Stomach (tissue), 9 donors: ENCODE results near the gene LNPEP. TPM values are rescaled to one million over a fixed set of nuclear protein-coding genes. Genes with fewer than 3 reads are reported as not detected.

Source experiments
- DNase-seq, 2 donors: peaks; one replicate each; pipeline versions ENCODE4 v3.0.0 to v3.0.0-alpha.2; 2013 to 2019
- H3K27ac ChIP-seq, 5 donors: fragments of 200-600 bp in 4 of 5; sonication (generic) in 4 of 5; one replicate each; pipeline ENCODE4 v1.5.1; 2013 to 2019; ENCODE audit warnings: mild to moderate bottlenecking in 1 of 5, moderate library complexity in 1 of 5
- H3K27me3 ChIP-seq, 3 donors: fragments of 200-600 bp; sonication (generic); one replicate each; pipeline ENCODE4 v1.5.1; 2017 to 2019; ENCODE audit warnings: mixed run types in 1 of 3
- H3K36me3 ChIP-seq, 4 donors: fragments of 200-600 bp; sonication (generic); 1 replicate in 3 of 4; 2 replicates in 1 of 4; pipeline ENCODE4 v1.5.1; 2016 to 2019
- H3K4me1 ChIP-seq, 4 donors: fragments of 200-600 bp; sonication (generic); one replicate each; pipeline ENCODE4 v1.5.1; 2016 to 2019
- H3K4me3 ChIP-seq, 4 donors: fragments of 200-600 bp; sonication (generic) in 3 of 4; one replicate each; pipeline ENCODE4 v1.5.1; 2016 to 2019; ENCODE audit warnings: mild to moderate bottlenecking in 1 of 4
- H3K9me3 ChIP-seq, 4 donors: fragments of 200-600 bp; sonication (generic); one replicate each; pipeline ENCODE4 v1.5.1; 2016 to 2019
- EP300 ChIP-seq: sonication (generic); formaldehyde crosslinking; IDR thresholded peaks from one replicate; pipeline ENCODE4 v1.6.1; 2017; ENCODE audit warnings: antibody characterized with exemption
- POLR2A ChIP-seq, 4 donors: fragments of 450-650 bp; IDR thresholded peaks; one replicate each; pipeline ENCODE4 v1.6.1; 2016; ENCODE audit warnings: antibody characterized with exemption in 4 of 4, control low read depth in 2 of 4, mild to moderate bottlenecking in 1 of 4, moderate library complexity in 1 of 4
- POLR2AphosphoS5 ChIP-seq, 3 donors: sonication (generic); formaldehyde crosslinking; IDR thresholded peaks; one replicate each; pipeline ENCODE4 v1.6.1; 2016; ENCODE audit warnings: antibody characterized with exemption in 3 of 3
- WGBS, 5 donors: extraction: QIAGEN DNeasy Blood & Tissue Kit in 3 of 5; methylation state at CpG; one replicate each; pipeline versions ENCODE4 v1.1.5 to v1.1.7; 2013 to 2018; 5-methylcytosine and 5-hydroxymethylcytosine counted together
- intact Hi-C: fragments of 100-400 bp; cut with DNase I; formaldehyde crosslinking; loops from one replicate; pipeline ENCODE4 v1.15.1; 2023; ENCODE audit warnings: low total_unique reads
- polyA plus RNA-seq, 3 donors: library from polyadenylated mRNA; stranded (reverse); fragments of 200-250 nt; gene quantifications; one replicate each; pipeline ENCODE4 v1.2.3, GENCODE V29; 2013
- total RNA-seq, 5 donors: library from RNA; depleted of rRNA; stranded (reverse); fragments of >200 nt; gene quantifications; one replicate each; pipeline versions ENCODE4 v1.1.0 to v1.2.3, GENCODE V29; 2014 to 2016
- TF ChIP-seq, protein P1 (sequence below), 7 experiments: fragments of 450-650 bp in 4 of 7; fragments of 200-600 bp in 3 of 7; sonication (generic) in 3 of 7; IDR thresholded peaks; one replicate each; pipeline ENCODE4 v1.5.1; 2016 to 2019; ENCODE audit warnings: antibody characterized with exemption in 7 of 7, control low read depth in 2 of 7, mild to moderate bottlenecking in 1 of 7
- donor health status: healthy with polysubstance abuse.
- donor health status: Bipolar disorder and iron deficiency.
- donor health status: healthy.

The LNPEP gene
- total and polyA plus RNA-seq, 8 donors, result 2.0 to 160 (median 28.9) TPM

DNA sequence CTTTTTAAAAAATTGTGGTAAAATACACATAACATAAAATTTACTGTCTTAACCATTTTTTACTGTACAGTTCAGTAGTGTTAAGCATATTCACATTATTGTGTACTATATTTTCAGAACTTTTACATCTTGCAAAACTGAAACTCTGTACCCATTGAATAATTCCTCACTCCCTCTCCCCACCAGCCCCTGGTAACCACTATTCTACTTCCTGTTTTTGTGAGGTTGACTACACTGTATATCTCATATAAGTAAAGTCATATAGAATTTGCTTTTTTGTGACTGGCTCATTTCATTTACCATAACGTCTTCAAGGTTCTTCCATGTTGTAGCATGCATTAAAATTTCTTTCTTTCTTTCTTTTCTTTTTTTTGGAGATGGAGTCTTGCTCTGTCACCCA is 87.0 kb downstream of the LNPEP start:
- Histone ChIP-seq H3K27me3 (no peaks in the 10 kb centered on the region), H3K27ac (no peak overlapping the region), H3K9me3 (no peaks in the 10 kb centered on the region), H3K36me3 (peaks cover 32 to 91% (median 85%) of the 10 kb centered on the region in 4 donors), H3K4me1 (peaks cover 0 to 19% (median 0%) of the 10 kb centered on the region in 4 donors), H3K4me3 (no peak overlapping the region)
- TF ChIP-seq, protein P1, sequence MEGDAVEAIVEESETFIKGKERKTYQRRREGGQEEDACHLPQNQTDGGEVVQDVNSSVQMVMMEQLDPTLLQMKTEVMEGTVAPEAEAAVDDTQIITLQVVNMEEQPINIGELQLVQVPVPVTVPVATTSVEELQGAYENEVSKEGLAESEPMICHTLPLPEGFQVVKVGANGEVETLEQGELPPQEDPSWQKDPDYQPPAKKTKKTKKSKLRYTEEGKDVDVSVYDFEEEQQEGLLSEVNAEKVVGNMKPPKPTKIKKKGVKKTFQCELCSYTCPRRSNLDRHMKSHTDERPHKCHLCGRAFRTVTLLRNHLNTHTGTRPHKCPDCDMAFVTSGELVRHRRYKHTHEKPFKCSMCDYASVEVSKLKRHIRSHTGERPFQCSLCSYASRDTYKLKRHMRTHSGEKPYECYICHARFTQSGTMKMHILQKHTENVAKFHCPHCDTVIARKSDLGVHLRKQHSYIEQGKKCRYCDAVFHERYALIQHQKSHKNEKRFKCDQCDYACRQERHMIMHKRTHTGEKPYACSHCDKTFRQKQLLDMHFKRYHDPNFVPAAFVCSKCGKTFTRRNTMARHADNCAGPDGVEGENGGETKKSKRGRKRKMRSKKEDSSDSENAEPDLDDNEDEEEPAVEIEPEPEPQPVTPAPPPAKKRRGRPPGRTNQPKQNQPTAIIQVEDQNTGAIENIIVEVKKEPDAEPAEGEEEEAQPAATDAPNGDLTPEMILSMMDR (IDR thresholded peaks at IDR 0.05), result no peak
- no peak for TF ChIP-seq EP300
- no peak for TF ChIP-seq POLR2AphosphoS5 (IDR thresholded peaks at IDR 0.05)
- TF ChIP-seq POLR2A (IDR thresholded peaks at IDR 0.05), result no peak
- intact Hi-C loops, result no loop called here
- DNase-seq, result no peak
- WGBS, 5 donors, result 82 to 89% (median 84%) methylated on average over 1 of the region's 1 CpG

DNA sequence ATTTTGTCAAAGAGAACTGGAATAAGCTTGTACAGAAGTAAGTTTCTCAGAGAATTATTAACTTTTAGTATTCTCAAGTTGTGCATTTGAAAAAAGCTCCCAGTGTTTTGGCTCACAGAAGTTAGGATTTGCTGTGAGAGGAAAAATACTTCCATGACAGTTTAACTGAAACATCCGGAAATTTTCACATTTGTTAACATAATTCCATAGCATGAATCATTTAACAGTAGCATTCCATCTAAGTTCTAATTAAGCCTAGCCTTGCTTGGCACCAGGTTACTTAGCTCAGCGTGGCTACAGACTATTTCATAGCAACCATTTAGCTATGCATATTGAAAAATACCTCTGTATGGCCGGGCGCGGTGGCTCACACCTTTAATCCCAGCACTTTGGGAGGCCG is 90.8 kb downstream of the LNPEP start:
- no peak for TF ChIP-seq POLR2A (IDR thresholded peaks at IDR 0.05)
- peaks cover 33 to 97% (median 94%) of the 10 kb centered on the region in 4 donors for H3K36me3 ChIP-seq

DNA sequence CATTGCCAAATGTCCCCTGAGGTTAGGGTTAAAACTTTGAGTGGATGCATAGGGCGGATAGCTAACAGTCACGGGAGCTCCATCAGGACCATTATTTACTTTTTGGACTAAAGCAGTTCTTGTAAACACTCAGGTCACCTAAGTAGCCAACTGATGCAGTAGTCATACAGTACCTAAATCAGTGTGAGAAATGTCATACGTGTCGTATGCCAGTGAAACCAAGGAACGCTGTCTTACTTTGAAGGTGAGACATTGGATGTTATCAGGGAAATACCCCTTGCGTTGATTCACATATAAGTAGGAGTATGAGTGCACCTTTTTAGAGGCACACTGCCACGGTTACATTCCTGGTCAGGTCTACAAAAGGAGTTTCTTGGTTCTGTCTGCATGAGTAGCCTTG is 101.9 kb downstream of the LNPEP start:
- no peak for DNase-seq
- no peak for TF ChIP-seq POLR2AphosphoS5 (IDR thresholded peaks at IDR 0.05)
- TF ChIP-seq, protein P1 (IDR thresholded peaks at IDR 0.05), result no peak
- no peak for TF ChIP-seq EP300
- no peak for TF ChIP-seq POLR2A (IDR thresholded peaks at IDR 0.05)
- no peaks in the 10 kb centered on the region for H3K9me3 ChIP-seq
- 65 to 81% (median 70%) methylated on average over 7 of the region's 7 CpGs for WGBS, 5 donors
- no peak overlapping the region for H3K27ac ChIP-seq
- no peak overlapping the region for H3K4me3 ChIP-seq
- intact Hi-C loops, result no loop called here
- H3K27me3 ChIP-seq, result no peaks in the 10 kb centered on the region
- H3K36me3 ChIP-seq, result peaks cover 2 to 41% (median 15%) of the 10 kb centered on the region in 4 donors
- H3K4me1 ChIP-seq, result no peaks in the 10 kb centered on the region

More for the DNA sequence above, 90.8 kb downstream of the LNPEP start:
- intact Hi-C loops, result no loop called here
- Histone ChIP-seq H3K27ac (no peak overlapping the region), H3K27me3 (no peaks in the 10 kb centered on the region), H3K4me3 (no peak overlapping the region), H3K9me3 (no peaks in the 10 kb centered on the region), H3K4me1 (no peaks in the 10 kb centered on the region)
- 90 to 99% (median 95%) methylated on average over 6 of the region's 6 CpGs for WGBS, 5 donors
- DNase-seq, result no peak

DNA sequence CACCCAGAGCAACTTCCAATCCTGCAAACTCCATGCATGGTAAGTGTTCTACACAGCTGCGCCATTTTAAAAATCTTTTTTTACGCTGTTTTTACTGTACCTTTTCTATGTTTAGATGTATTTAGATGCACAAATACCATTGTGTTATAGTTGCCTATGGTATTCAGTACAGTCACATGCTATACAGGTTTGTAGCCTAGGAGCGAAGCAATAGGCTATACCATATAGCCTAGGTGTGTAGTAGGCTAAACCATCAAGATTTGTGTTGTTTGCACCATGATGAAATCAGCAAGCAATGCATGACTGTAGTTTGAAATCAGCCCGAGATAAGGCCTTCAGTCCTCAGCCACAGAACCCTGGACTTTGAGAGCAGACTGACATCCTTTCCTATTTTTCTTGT is 105.4 kb downstream of the LNPEP start:
- Histone ChIP-seq H3K9me3 (no peaks in the 10 kb centered on the region), H3K36me3 (peaks cover 0 to 10% (median 7%) of the 10 kb centered on the region in 4 donors), H3K4me3 (no peak overlapping the region), H3K27ac (no peak overlapping the region), H3K27me3 (no peaks in the 10 kb centered on the region), H3K4me1 (peaks cover 0 to 3% (median 0%) of the 10 kb centered on the region in 4 donors)
- DNase-seq, result no peak
- TF ChIP-seq POLR2A (IDR thresholded peaks at IDR 0.05) (no peak), EP300 (no peak), POLR2AphosphoS5 (IDR thresholded peaks at IDR 0.05) (no peak)
- TF ChIP-seq, protein P1 (IDR thresholded peaks at IDR 0.05), result no peak
- 89 to 96% (median 96%) methylated on average over 4 of the region's 4 CpGs for WGBS, 5 donors
- intact Hi-C loops, result no loop called here

DNA sequence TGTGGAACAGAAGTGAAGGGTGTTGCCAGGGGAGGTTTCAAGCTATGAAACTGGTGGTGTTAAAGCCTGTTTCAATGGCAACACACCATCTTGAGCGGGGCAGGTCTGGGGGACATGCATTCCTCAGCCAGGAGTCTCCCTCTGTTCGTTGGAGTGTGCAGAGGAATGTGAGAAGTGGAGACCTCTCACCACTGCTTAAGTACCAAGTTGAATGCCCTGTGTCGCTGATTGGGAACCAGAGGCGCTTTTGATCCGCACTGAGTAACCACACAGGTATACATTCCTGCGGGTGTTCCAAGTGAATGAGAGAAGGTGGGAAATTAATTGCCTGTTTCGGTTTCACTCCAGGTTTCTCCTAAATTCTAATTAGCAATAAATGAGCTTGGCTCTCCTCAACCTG is 107.1 kb downstream of the LNPEP start:
- TF ChIP-seq, protein P1 (IDR thresholded peaks at IDR 0.05), result no peak
- TF ChIP-seq EP300, result no peak
- no peak for TF ChIP-seq POLR2AphosphoS5 (IDR thresholded peaks at IDR 0.05)
- no peak for TF ChIP-seq POLR2A (IDR thresholded peaks at IDR 0.05)
- H3K9me3 ChIP-seq, result no peaks in the 10 kb centered on the region
- no peak overlapping the region for H3K4me3 ChIP-seq
- intact Hi-C loops, result no loop called here
- no peaks in the 10 kb centered on the region for H3K27me3 ChIP-seq
- H3K36me3 ChIP-seq, result peaks cover 0 to under 1% (median under 1%) of the 10 kb centered on the region in 4 donors
- peaks cover 0 to 3% (median 0%) of the 10 kb centered on the region in 4 donors for H3K4me1 ChIP-seq
- no peak for DNase-seq
- WGBS, 5 donors, result 74 to 89% (median 80%) methylated on average over 7 of the region's 7 CpGs
- no peak overlapping the region for H3K27ac ChIP-seq
